PC-9 (cell line): ENCODE results near the gene ENPP3. TPM values are rescaled to one million over a fixed set of nuclear protein-coding genes. Genes with fewer than 3 reads are reported as not detected.

Experiments used
- BruUV-seq: library from RNA; stranded (reverse); fragments of 400-500 nt; replicated peaks from 2 replicates; lab custom pipeline; 2021; lab: Mats Ljungman, UMichigan
- CTCF ChIA-PET: fragments of 300-600 bp; sonication (Branson Sonifier 250); formaldehyde crosslinking; loops from one replicate; lab custom pipeline; 2022; ENCODE audit warnings: antibody characterized with exemption; lab: Charles Lee
- POLR2A ChIA-PET: fragments of 300-600 bp; sonication (Branson Sonifier 250); formaldehyde crosslinking; loops from one replicate; lab custom pipeline; 2022; ENCODE audit warnings: antibody characterized with exemption; ENCODE audit not compliant: unreplicated experiment; lab: Charles Lee
- DNase-seq, 2 experiments: peaks; one replicate each; pipeline versions ENCODE4 v3.0.0 to v3.0.0-alpha.2; 2015 to 2022; ENCODE audit warnings: mixed read lengths in 1 of 2
- H2AFZ ChIP-seq: fragments of 200-600 bp; sonication (generic); 2 replicates; pipeline ENCODE4 v1.8.1; 2017; ENCODE audit warnings: antibody characterized with exemption
- H3F3A ChIP-seq: fragments of 200-600 bp; sonication (generic); 2 replicates; pipeline ENCODE4 v1.8.1; 2017; ENCODE audit warnings: antibody characterized with exemption, mild to moderate bottlenecking, low read depth; ENCODE audit not compliant: insufficient read depth
- H3K27ac ChIP-seq: fragments of 200-600 bp; sonication (generic); 2 replicates; pipeline ENCODE4 v1.6.1; 2016; ENCODE audit warnings: mixed run types
- H3K27me3 ChIP-seq: fragments of 200-600 bp; sonication (generic); 2 replicates; pipeline ENCODE4 v1.6.1; 2016; ENCODE audit warnings: low read depth, mixed run types; ENCODE audit not compliant: insufficient read depth
- H3K36me3 ChIP-seq: fragments of 200-600 bp; sonication (generic); 2 replicates; pipeline ENCODE4 v1.6.1; 2016; ENCODE audit warnings: low read depth, mixed run types
- H3K4me1 ChIP-seq: fragments of 200-600 bp; sonication (generic); replicated peaks from 2 replicates; pipeline ENCODE4 v1.6.1; 2016; ENCODE audit warnings: mixed run types; ENCODE audit not compliant: insufficient read depth
- H3K4me2 ChIP-seq: fragments of 200-600 bp; sonication (generic); 2 replicates; pipeline ENCODE4 v1.6.1; 2017; ENCODE audit warnings: mixed run types
- H3K4me3 ChIP-seq: fragments of 200-600 bp; sonication (generic); 2 replicates; pipeline ENCODE4 v1.6.1; 2016; ENCODE audit warnings: mixed run types
- H3K79me2 ChIP-seq: fragments of 200-600 bp; sonication (generic); 2 replicates; pipeline ENCODE4 v1.6.1; 2017; ENCODE audit warnings: low read depth, mixed run types
- H3K9me2 ChIP-seq: fragments of 200-600 bp; sonication (generic); 2 replicates; pipeline ENCODE4 v1.8.1; 2017; ENCODE audit warnings: mild to moderate bottlenecking; ENCODE audit not compliant: insufficient read depth
- H3K9me3 ChIP-seq: fragments of 200-600 bp; sonication (generic); 2 replicates; pipeline ENCODE4 v1.8.1; 2016; ENCODE audit warnings: low read depth; ENCODE audit not compliant: insufficient read depth
- H4K20me1 ChIP-seq: fragments of 200-600 bp; sonication (generic); 2 replicates; pipeline ENCODE4 v1.8.1; 2017; ENCODE audit not compliant: insufficient read depth
- EZH2 ChIP-seq: fragments of 200-600 bp; sonication (generic); IDR thresholded peaks from 2 replicates; pipeline ENCODE4 v1.8.0; 2017; ENCODE audit warnings: antibody characterized with exemption, low read depth
- intact Hi-C: fragments of 100-400 bp; cut with micrococcal nuclease; formaldehyde crosslinking; loops from one replicate; pipeline ENCODE4 v1.10.0; 2022; ENCODE audit not compliant: unreplicated experiment
- total RNA-seq: library from RNA; stranded (reverse); gene quantifications from 2 replicates; pipeline ENCODE4 v1.2.3, GENCODE V29; 2021
- TF ChIP-seq, protein P1 (sequence below): fragments of 200-600 bp; sonication (generic); conservative IDR thresholded peaks from 2 replicates; pipeline ENCODE4 v1.6.1; 2017; ENCODE audit warnings: mixed run types, antibody characterized with exemption, mild to moderate bottlenecking, moderate library complexity

ENPP3 gene
- total RNA-seq, 1 experiment from 2014 or later, result not detected

DNA sequence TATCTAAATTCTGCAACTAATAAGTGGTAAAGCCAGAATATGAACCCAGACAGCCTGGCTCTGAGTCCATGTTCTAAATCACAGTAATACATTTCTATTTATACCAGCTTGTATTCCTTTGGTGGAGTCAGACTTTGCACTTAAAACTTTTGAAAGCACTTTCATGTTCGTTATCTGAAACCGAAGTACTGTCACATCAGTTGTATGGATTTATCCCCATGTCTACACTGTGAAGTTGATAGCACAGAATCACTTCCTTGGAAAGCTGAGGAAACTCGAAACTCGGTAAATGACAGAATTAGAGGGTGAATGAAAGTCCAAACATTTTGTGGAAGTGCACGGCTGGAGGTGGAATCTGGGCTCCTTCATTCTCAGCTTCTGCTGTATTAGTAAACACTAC, 102.0 kb downstream of the ENPP3 start:
- peak in 1 of 2 experiments; percentile 4 for DNase-seq
- POLR2A ChIA-PET, result no interaction called here
- Histone ChIP-seq H3K4me1 (no peaks in the 10 kb centered on the region), H3K4me3 (no peak overlapping the region), H3K79me2 (no peaks in the 10 kb centered on the region), H3K4me2 (no peak overlapping the region), H3K27me3 (no peaks in the 10 kb centered on the region), H4K20me1 (no peaks in the 10 kb centered on the region), H3K9me3 (no peaks in the 10 kb centered on the region), H3K27ac (no peak overlapping the region), H3K9me2 (no peaks in the 10 kb centered on the region), H3K36me3 (no peaks in the 10 kb centered on the region), H3F3A (no peaks in the 10 kb centered on the region), H2AFZ (0 out of 2 replicates have a peak overlapping the region, but pooled peaks have one; percentile 1)
- intact Hi-C loops, result no loop called here
- no peak for TF ChIP-seq EZH2
- TF ChIP-seq, protein P1, sequence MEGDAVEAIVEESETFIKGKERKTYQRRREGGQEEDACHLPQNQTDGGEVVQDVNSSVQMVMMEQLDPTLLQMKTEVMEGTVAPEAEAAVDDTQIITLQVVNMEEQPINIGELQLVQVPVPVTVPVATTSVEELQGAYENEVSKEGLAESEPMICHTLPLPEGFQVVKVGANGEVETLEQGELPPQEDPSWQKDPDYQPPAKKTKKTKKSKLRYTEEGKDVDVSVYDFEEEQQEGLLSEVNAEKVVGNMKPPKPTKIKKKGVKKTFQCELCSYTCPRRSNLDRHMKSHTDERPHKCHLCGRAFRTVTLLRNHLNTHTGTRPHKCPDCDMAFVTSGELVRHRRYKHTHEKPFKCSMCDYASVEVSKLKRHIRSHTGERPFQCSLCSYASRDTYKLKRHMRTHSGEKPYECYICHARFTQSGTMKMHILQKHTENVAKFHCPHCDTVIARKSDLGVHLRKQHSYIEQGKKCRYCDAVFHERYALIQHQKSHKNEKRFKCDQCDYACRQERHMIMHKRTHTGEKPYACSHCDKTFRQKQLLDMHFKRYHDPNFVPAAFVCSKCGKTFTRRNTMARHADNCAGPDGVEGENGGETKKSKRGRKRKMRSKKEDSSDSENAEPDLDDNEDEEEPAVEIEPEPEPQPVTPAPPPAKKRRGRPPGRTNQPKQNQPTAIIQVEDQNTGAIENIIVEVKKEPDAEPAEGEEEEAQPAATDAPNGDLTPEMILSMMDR, result no peak
- no TSS peak for BruUV-seq
- CTCF ChIA-PET, result interaction anchor here (0.7 kb wide), 1 partner anchor 513 kb away, joined by 17 read pairs; no protein-coding TSS in a partner anchor

DNA sequence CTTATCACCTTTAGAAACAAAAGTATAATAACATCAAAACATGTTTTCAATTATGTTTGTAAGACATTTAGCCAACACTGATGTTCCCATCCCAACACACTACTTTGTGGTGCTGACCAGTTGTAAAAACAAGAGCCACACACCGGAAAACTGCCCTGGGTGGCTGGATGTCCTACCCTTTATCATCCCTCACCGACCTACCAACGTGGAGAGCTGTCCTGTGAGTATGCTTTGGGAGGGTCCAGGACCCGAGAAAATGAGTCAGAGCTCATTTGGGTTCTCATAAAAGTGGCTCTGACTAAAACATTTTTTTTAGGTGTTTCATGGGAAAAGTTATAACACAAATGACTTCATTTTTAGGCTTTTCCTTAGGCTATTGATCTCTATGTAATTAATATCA, 103.1 kb downstream of the ENPP3 start:
- DNase-seq, result no peak
- Histone ChIP-seq H3K9me2 (no peaks in the 10 kb centered on the region), H3K4me1 (no peaks in the 10 kb centered on the region), H3K27me3 (no peaks in the 10 kb centered on the region), H4K20me1 (no peaks in the 10 kb centered on the region), H3K79me2 (no peaks in the 10 kb centered on the region), H3K27ac (no peak overlapping the region), H2AFZ (no peak overlapping the region), H3F3A (no peaks in the 10 kb centered on the region), H3K9me3 (0 out of 2 replicates have a peak, but pooled peaks cover 3% of the 10 kb centered on the region), H3K4me2 (no peak overlapping the region), H3K4me3 (no peak overlapping the region), H3K36me3 (no peaks in the 10 kb centered on the region)
- TF ChIP-seq, protein P1, result no peak
- no peak for TF ChIP-seq EZH2
- intact Hi-C loops, result no loop called here
- no TSS peak for BruUV-seq
- CTCF ChIA-PET, result no interaction called here
- POLR2A ChIA-PET, result no interaction called here

GRCh38 chr6:131741688-131742393, 104.7 kb downstream of the ENPP3 start:
- Histone ChIP-seq H2AFZ (no peak overlapping the region), H3K4me3 (no peak overlapping the region), H4K20me1 (no peaks in the 10 kb centered on the region), H3K4me2 (no peak overlapping the region), H3F3A (no peaks in the 10 kb centered on the region), H3K79me2 (no peaks in the 10 kb centered on the region), H3K27ac (no peak overlapping the region), H3K9me3 (0 out of 2 replicates have a peak, but pooled peaks cover 3% of the 10 kb centered on the region), H3K4me1 (no peaks in the 10 kb centered on the region), H3K27me3 (no peaks in the 10 kb centered on the region), H3K36me3 (no peaks in the 10 kb centered on the region), H3K9me2 (no peaks in the 10 kb centered on the region)
- intact Hi-C loops, result no loop called here
- TF ChIP-seq EZH2, result no peak
- TF ChIP-seq, protein P1, result no peak
- POLR2A ChIA-PET, result no interaction called here
- peak in 1 of 2 experiments; percentile 18 for DNase-seq
- CTCF ChIA-PET, result no interaction called here
- BruUV-seq, result no TSS peak
